SJSA1 (cell line): ENCODE data around the gene MGARP. TPM values are rescaled to one million over a fixed set of nuclear protein-coding genes. Genes with fewer than 3 reads are reported as not detected.

Experiments
- DNase-seq, 2 experiments: peaks; one replicate each; pipeline ENCODE4 v3.0.0-alpha.2; 2015 to 2020; ENCODE audit warnings: low spot score in 2 of 2, low read depth in 1 of 2
- H3K27ac ChIP-seq: fragments of 250-450 bp; sonication (Bioruptor Pico); 2 replicates; pipeline ENCODE4 v1.5.1; 2020; ENCODE audit warnings: mild to moderate bottlenecking, moderate library complexity
- H3K27me3 ChIP-seq: fragments of 250-450 bp; sonication (Bioruptor Pico); replicated peaks from 2 replicates; pipeline ENCODE4 v1.5.1; 2020; ENCODE audit warnings: mild to moderate bottlenecking, moderate library complexity
- H3K36me3 ChIP-seq: fragments of 250-450 bp; sonication (Bioruptor Pico); 2 replicates; pipeline ENCODE4 v1.5.1; 2020; ENCODE audit warnings: mild to moderate bottlenecking
- H3K4me1 ChIP-seq: fragments of 250-450 bp; sonication (Bioruptor Pico); replicated peaks from 2 replicates; pipeline ENCODE4 v1.6.1; 2021; ENCODE audit warnings: mild to moderate bottlenecking
- H3K4me3 ChIP-seq: fragments of 250-450 bp; sonication (Bioruptor Pico); 2 replicates; pipeline ENCODE4 v1.5.1; 2020; ENCODE audit warnings: mild to moderate bottlenecking
- H3K9me3 ChIP-seq: fragments of 250-450 bp; sonication (Bioruptor Pico); replicated peaks from 2 replicates; pipeline ENCODE4 v1.5.1; 2020; ENCODE audit warnings: mild to moderate bottlenecking
- total RNA-seq: library from RNA; depleted of rRNA; stranded (reverse); fragments of >200 nt; shearing (Covaris generic); gene quantifications from 2 replicates; pipeline ENCODE4 v1.2.3, GENCODE V29; 2014; rRNA removed

Gene MGARP
- total RNA-seq, 1 experiment from 2014 or later, result 1.6 TPM

DNA sequence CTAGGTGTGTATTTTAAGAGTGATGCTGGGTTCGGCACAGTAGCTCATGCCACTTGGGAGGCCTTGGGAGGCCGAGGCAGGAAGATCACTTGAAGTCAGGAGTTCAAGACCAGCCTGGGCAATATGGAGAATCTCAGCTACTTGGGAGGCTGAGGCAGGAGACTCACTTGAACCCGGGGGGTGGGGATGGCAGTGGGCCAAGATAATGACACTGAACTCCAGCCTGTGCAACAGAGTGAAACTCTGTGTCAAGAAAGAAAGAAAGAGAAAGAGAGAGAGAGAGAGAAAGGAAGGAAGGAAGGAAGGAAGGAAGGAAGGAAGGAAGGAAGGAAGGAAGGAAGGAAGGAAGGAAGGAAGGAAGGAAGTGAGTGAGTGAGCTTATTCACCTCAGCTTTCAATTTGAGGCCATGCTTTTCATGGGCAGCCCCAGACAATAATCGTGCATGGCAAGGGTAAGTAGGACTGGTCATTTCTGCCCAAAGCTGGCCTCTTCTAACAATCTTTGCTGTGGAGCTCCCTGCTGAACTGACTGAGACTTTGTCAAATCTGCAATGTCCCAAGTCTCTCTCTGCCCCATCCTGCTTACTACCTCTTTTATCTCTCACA lies 60.5 kb downstream of the MGARP start:
- no peak for DNase-seq
- Histone ChIP-seq H3K4me1 (no peaks in the 10 kb centered on the region), H3K27me3 (no peaks in the 10 kb centered on the region), H3K9me3 (no peaks in the 10 kb centered on the region), H3K27ac (no peak overlapping the region), H3K4me3 (no peak overlapping the region), H3K36me3 (no peaks in the 10 kb centered on the region)

Other genes with a start within 250 kb of the MGARP start
- 27.0 and 44.6 TPM in 2 replicates for gene ELF2, start 103.0 kb downstream of the MGARP start, total RNA-seq
- 30.8 and 37.8 TPM in 2 replicates for gene NAA15, start 21.3 kb upstream of the MGARP start, total RNA-seq
- gene NDUFC1, start 22.3 kb upstream of the MGARP start, total RNA-seq, result 56.2 and 68.5 TPM in 2 replicates
- gene RAB33B, start 173.9 kb upstream of the MGARP start, total RNA-seq, result 8.4 and 10.3 TPM in 2 replicates